ENCODE results near the gene PTPRR.

The PTPRR gene

GRCh38 chr12:70823182-70823976 lies 97.2 kb downstream of the PTPRR start:
- Histone ChIP-seq H3K27me3 (ENCODE audit: control insufficient read depth, insufficient read depth, low read length) (no peaks in the 10 kb centered on the region), H2AFZ (no peak overlapping the region), H3K79me2 (no peaks in the 10 kb centered on the region), H3K9ac (no peak overlapping the region), H3K9me3 (ENCODE audit: control insufficient read depth, low read length) (no peaks in the 10 kb centered on the region), H3K4me3 (ENCODE audit: low read depth, low read length) (no peak overlapping the region), H3K4me1 (no peaks in the 10 kb centered on the region), H3K36me3 (ENCODE audit: control insufficient read depth, insufficient read depth, low read length) (no peaks in the 10 kb centered on the region), H3K4me2 (ENCODE audit: low read length) (no peak overlapping the region), H3K27ac (no peak overlapping the region)
- TF ChIP-seq, protein P1, sequence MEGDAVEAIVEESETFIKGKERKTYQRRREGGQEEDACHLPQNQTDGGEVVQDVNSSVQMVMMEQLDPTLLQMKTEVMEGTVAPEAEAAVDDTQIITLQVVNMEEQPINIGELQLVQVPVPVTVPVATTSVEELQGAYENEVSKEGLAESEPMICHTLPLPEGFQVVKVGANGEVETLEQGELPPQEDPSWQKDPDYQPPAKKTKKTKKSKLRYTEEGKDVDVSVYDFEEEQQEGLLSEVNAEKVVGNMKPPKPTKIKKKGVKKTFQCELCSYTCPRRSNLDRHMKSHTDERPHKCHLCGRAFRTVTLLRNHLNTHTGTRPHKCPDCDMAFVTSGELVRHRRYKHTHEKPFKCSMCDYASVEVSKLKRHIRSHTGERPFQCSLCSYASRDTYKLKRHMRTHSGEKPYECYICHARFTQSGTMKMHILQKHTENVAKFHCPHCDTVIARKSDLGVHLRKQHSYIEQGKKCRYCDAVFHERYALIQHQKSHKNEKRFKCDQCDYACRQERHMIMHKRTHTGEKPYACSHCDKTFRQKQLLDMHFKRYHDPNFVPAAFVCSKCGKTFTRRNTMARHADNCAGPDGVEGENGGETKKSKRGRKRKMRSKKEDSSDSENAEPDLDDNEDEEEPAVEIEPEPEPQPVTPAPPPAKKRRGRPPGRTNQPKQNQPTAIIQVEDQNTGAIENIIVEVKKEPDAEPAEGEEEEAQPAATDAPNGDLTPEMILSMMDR (IDR thresholded peaks at IDR 0.05): no peak

DNA sequence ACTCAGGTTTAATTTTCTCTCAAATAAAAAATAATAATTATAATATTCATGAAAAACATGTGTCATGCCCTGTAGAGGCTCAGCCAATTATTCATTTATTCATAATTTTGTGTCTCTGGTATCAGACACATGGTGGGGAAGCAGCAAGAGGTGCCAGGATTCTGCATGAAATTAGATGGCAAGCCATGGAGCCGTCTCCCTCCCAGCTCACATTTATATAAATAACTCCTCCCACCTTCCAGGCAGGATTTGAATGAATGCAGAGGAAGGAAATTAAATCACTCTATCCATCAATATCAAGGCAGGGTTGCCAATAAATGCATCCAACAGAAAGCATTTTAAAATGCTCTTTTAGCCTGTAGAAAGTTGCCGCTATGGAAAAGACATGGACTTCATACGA lies 98.1 kb downstream of the PTPRR start:
- no peaks in the 10 kb centered on the region for H3K36me3 ChIP-seq (ENCODE audit: control insufficient read depth, insufficient read depth, low read length)
- H3K27me3 ChIP-seq (ENCODE audit: control insufficient read depth, insufficient read depth, low read length): no peaks in the 10 kb centered on the region
- no peaks in the 10 kb centered on the region for H3K4me1 ChIP-seq
- H2AFZ ChIP-seq: no peak overlapping the region
- H3K4me3 ChIP-seq (ENCODE audit: low read depth, low read length): no peak overlapping the region
- TF ChIP-seq, protein P1 (IDR thresholded peaks at IDR 0.05): no peak
- H3K27ac ChIP-seq: no peak overlapping the region
- no peak overlapping the region for H3K4me2 ChIP-seq (ENCODE audit: low read length)
- no peaks in the 10 kb centered on the region for H3K9me3 ChIP-seq (ENCODE audit: control insufficient read depth, low read length)
- H3K9ac ChIP-seq: no peak overlapping the region
- H3K79me2 ChIP-seq: no peaks in the 10 kb centered on the region

DNA sequence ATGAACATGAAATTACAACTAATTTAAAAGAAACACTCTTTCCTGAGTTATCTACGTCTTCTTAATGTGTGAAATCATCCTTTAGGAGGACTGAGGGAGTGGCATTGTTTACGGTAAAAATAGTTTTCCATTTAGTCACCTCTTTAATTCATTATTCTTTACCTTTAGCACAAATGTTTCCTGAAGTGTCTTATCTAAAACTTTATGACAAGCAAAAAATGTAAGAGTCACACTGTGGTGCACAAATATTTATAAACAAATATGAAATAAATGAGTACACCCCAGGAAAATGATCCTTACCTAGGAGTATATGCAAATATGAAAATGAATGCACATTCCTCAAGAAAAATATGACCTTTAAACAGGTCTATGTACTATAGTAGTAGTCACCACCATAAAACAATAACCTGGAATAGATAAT lies 104.6 kb downstream of the PTPRR start:
- no peak overlapping the region for H3K27ac ChIP-seq
- TF ChIP-seq, protein P1 (IDR thresholded peaks at IDR 0.05): no peak
- H2AFZ ChIP-seq: no peak overlapping the region
- no peaks in the 10 kb centered on the region for H3K9me3 ChIP-seq (ENCODE audit: control insufficient read depth, low read length)
- H3K4me2 ChIP-seq (ENCODE audit: low read length): no peak overlapping the region
- no peaks in the 10 kb centered on the region for H3K27me3 ChIP-seq (ENCODE audit: control insufficient read depth, insufficient read depth, low read length)
- H3K79me2 ChIP-seq: no peaks in the 10 kb centered on the region
- H3K4me1 ChIP-seq: no peaks in the 10 kb centered on the region
- H3K4me3 ChIP-seq (ENCODE audit: low read depth, low read length): no peak overlapping the region
- H3K36me3 ChIP-seq (ENCODE audit: control insufficient read depth, insufficient read depth, low read length): no peaks in the 10 kb centered on the region
- H3K9ac ChIP-seq: no peak overlapping the region

DNA sequence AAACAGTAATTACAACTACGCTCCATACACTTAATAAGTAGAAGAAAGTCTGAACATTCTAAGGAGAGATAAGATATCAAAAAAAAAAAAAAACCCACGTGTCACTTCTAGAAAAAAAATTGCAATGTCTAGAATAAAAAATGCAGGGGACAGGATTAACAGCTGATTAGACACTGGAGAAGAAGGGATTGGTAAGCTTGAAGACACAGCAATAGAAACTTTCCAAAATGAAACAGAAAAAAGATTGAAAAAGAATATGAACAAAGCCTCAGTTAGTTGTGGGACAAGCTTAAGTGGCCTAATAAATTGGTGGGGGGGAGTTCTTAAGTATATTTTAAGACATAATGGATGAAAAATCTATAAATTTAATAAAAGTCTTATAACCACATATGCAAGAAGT lies 105.5 kb downstream of the PTPRR start:
- no peak overlapping the region for H3K27ac ChIP-seq
- no peak overlapping the region for H2AFZ ChIP-seq
- no peaks in the 10 kb centered on the region for H3K27me3 ChIP-seq (ENCODE audit: control insufficient read depth, insufficient read depth, low read length)
- no peak overlapping the region for H3K4me2 ChIP-seq (ENCODE audit: low read length)
- H3K36me3 ChIP-seq (ENCODE audit: control insufficient read depth, insufficient read depth, low read length): no peaks in the 10 kb centered on the region
- TF ChIP-seq, protein P1 (IDR thresholded peaks at IDR 0.05): no peak
- H3K79me2 ChIP-seq: no peaks in the 10 kb centered on the region
- no peaks in the 10 kb centered on the region for H3K9me3 ChIP-seq (ENCODE audit: control insufficient read depth, low read length)
- H3K4me3 ChIP-seq (ENCODE audit: low read depth, low read length): no peak overlapping the region
- no peak overlapping the region for H3K9ac ChIP-seq
- H3K4me1 ChIP-seq: no peaks in the 10 kb centered on the region

DNA sequence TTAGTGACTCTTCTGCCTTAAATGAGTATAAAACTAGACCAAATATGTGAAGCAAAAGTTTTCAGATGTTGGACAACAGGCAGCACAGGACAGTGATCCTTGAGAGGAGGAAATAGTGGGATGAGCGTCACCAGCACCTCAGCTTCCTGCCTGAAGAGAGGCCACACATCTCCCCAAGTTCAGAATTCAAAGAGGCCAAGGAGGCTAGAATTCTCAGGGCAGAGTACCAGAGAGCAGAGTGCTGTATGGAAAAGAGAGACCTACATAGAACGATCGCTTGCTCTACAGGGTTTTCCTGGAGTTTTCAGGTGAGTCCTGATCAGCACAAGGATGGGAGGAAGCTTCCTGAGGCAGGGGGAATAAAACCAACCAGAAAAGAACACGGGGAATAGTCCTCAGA lies 107.0 kb downstream of the PTPRR start:
- Histone ChIP-seq H3K4me3 (ENCODE audit: low read depth, low read length) (no peak overlapping the region), H3K27ac (no peak overlapping the region), H3K9ac (no peak overlapping the region), H3K9me3 (ENCODE audit: control insufficient read depth, low read length) (no peaks in the 10 kb centered on the region), H3K79me2 (no peaks in the 10 kb centered on the region), H3K4me1 (no peaks in the 10 kb centered on the region), H2AFZ (no peak overlapping the region), H3K36me3 (ENCODE audit: control insufficient read depth, insufficient read depth, low read length) (no peaks in the 10 kb centered on the region), H3K4me2 (ENCODE audit: low read length) (no peak overlapping the region), H3K27me3 (ENCODE audit: control insufficient read depth, insufficient read depth, low read length) (no peaks in the 10 kb centered on the region)
- TF ChIP-seq, protein P1 (IDR thresholded peaks at IDR 0.05): no peak

All from parathyroid adenoma (tissue), 2 donors.